H54 (cell line): Measurements from ENCODE around the gene ZNF48.

Experiments
- DNase-seq: peaks from one replicate; pipeline ENCODE4 v3.0.0; 2011; ENCODE audit warnings: low spot score, mixed read lengths; ENCODE audit not compliant: insufficient read length
- FAIRE-seq: peaks from 3 replicates; lab custom pipeline; 2011; peaks lifted over from hg19 to GRCh38; lab: Jason Lieb, UNC
- POLR2A ChIP-seq: IDR thresholded peaks from 2 replicates; pipeline ENCODE4 v1.6.1; 2011; ENCODE audit warnings: low read depth, mild to moderate bottlenecking, low read length

Gene ZNF48

DNA sequence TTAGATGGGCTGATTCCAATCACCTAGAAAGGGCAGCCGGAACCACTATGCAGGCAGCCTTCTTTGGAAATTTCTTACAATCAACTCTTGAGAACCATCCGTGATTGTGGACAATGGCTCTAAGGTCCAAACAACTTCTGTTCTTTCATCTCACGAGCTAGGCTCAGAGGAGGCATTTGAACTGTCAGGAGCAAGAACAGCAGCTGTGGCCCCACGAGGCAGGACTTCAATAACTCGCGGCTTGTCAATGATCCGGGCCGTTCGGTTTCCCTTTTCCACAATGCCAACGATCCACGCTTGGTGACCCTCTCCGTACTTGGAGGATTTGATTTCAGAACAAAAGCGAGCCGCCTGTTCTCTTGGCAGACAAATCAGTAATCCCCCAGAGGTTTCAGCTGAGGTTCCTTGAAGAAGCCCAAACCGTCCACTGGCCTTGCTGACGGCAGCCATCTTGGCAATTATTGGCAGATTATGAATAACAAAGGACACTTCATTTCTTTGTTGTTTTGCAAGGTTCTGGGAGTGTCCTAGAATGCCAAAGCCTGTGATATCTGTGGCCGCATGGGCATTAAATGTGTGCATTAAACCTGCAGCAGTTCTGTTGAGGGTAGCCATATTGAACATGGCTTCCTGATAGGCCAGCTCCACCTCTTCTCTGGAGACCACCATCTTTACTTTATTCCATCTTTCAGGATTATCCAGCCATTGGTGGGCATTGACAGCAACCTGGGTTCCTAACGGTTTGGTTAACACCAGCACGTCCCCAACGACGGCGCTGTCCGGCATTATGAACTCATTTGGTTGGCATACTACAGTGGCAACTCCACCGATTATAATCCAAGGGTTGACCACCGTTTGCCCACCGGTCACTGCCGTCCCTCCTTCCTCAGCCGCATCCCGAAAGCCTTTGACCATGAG lies 49.3 kb downstream of the ZNF48 start:
- DNase-seq (no peak), FAIRE-seq (no peak)
- TF ChIP-seq POLR2A: no peak

DNA sequence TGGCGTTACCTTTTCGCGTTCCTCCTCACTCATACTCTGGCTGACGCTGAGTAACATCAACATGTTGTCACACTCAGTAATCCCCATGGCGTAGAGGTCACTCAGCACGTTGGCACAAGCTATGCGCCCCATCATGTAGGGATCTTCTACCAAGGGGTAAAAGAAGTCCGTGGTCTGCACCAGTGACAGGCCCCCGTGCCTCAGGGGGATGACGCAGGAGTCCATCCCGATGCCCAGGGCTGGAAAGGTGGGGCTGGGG lies 49.9 kb downstream of the ZNF48 start:
- FAIRE-seq: no peak
- 0 out of 2 replicates have a peak, but pooled peaks have one; percentile 7 for TF ChIP-seq POLR2A
- DNase-seq: no peak

DNA sequence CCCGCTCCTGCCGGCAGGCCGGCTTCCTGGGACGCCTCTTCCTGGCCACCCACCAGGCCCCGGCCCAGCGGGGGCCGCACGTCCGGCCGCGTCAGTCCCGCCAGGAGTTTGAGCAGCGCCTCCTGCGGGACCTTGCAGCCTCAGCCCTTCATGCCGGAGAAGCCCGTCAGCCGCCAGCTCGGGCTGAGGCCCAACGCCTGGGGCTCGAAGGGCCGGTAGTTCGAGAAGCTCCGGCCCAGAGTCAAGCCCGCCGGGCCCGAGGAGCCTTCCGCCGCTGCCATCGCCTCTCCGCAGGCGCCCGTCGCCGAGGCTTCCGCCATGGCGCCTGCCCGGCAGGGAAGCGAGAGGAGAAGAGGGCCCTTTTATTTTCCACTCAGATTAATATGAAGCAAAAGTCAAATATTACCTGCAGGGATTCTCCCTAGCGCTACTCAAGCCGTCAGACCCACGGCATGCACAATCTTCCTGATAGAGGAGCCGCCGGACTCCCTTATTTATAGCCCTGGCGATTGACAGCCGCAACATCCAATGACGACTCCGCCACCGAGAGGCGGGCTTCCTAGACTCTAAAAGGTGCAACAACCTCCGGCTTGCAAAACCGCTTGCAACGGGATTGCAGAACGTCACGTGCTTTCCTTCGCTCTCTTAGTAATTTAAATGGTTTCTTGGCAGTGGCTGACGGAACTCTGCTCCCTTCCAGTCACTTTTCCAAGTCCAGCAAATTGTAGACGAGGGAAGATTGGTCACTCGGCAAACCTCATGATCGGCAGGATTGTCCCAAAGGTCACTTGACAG lies 50.4 kb downstream of the ZNF48 start, which contains the start of gene SEPHS2:
TSS of gene SEPHS2 (minus strand) at position 467 of the 795 bp plus-strand sequence. CDS start at position 320, 147 bp downstream.
- TF ChIP-seq POLR2A: peak; percentile 80
- DNase-seq (peak; percentile 81), FAIRE-seq (no peak)

DNA sequence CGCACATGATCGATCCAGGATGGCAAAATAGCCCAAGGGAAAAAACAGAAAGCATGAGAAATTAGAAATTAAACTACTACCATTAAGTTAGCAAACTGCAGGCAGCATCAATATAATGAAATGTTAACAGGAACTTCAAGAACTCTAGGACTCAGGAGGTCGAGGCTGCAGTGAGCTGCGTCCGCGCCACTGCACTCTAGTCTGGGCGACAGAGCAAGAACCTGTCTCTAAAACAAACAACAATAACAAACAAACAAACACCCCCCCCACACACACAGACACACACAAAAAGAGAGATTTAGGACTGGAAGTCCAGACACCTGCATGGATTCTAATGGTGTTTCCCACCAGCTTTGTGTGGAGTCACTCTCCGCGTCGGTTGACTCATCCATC lies 51.0 kb downstream of the ZNF48 start:
- TF ChIP-seq POLR2A: no peak
- FAIRE-seq (no peak), DNase-seq (no peak)

DNA sequence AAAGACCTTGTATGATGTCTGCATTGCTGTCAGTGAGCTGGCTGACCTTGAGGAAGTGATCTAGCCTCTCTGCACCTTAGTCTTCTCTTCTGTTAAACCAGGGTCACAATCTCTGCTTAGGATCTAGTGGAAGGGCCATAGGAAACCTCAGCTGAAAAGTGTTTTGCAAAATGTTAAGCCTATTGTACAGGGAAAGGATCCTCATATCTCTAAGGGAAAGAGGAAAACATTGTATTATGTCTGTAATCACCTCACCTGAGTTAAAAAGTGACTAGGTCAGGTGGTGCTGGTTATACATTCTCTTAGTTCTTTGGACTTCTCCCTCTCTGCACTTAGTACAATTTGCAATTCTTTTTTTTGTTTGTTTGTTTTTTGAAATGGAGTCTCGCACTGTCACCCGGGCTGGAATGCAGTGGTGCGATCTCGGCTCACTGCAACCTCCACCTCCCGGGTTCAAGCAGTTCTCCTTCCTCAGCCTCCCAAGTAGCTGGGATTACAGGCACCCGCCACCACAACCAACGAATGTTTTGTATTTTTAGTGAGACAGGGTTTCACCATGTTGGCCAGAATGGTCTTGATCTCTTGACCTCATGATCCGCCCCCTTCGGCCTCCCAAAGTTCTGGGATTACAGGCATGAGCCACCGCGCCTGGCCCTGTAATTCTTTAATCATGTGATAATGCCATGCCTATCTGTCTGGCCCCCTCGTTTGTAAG lies 52.4 kb downstream of the ZNF48 start:
- no peak for TF ChIP-seq POLR2A
- DNase-seq (no peak), FAIRE-seq (no peak)

DNA sequence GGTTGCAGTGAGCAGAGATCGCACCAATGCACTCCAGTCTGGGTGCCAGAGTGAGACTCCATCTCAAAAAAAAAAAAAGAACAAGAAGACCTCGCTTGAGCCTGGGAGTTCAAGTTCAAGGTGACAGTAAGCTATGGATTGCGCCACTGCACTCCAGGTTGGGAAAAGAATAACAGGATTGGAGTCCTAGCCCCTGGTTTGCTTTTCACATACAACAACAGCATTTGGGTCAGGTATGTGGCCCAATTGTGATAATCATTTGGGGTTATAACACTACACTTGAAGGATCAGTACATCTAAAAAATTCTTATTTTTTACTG lies 53.9 kb downstream of the ZNF48 start:
- DNase-seq (no peak), FAIRE-seq (no peak)
- TF ChIP-seq POLR2A: no peak
